ENCODE data around the gene WNT3.

WNT3 gene

GRCh38 chr17:46722662-46723285, 95.7 kb downstream of the WNT3 start:
- DNase-seq, result no peak

- no peak for DNase-seq
Observed at GRCh38 chr17:46720408-46720807, 98.1 kb downstream of the WNT3 start.

GRCh38 chr17:46719891-46720290, 98.6 kb downstream of the WNT3 start:
- DNase-seq, result no peak

DNA sequence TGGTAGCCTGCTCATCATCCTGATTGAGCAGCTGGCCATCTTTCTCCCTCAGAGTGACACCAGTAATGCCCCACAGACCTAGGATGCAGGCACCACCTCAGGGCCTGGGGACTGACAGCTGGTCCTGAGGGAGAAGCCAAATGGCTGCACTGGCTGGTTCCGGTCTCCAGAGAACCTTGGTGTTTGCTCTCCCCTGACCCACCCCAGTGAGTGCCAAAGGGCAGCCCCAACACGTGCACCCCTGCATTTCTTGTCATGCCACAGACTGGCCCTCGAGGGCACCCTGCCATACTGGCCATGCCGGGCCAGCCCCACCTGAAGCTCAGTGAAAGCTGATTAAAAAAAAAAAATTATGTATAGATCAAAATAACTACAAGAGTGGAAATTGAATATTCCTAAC, 100.5 kb downstream of the WNT3 start:
- DNase-seq, result no peak
